Measurements from ENCODE around the gene LRRC23. TPM values are rescaled to one million over a fixed set of nuclear protein-coding genes. Genes with fewer than 3 reads are reported as not detected.

LRRC23 gene
- total RNA-seq, 3 donors from 2014 or later (not counting 1 experiment from before 2014, with no cell fraction given): 8.1 to 16.8 (median 9.8) TPM

DNA sequence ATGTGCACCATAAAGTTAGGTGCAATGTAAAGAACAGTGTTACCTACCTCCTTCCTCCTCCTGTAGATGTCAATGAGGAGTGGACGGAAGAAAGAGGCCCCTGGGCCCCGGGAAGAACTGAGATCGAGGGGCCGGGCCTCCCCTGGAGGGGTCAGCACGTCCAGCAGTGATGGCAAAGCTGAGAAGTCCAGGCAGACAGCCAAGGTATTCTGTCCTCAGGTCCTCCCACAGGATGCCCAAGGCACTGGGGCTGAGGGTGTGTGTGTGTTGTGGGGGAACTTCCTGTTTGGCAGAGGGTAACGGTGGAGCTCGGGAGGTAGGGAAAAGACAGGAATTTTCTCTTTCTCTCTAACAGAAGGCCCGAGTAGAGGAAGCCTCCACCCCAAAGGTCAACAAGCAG lies 29.5 kb downstream of the LRRC23 start:
- Histone ChIP-seq H3K27me3 (ENCODE audit: control insufficient read depth, insufficient read depth, low read length) (no peaks in the 10 kb centered on the region), H3K27ac (ENCODE audit: low read length) (no peak overlapping the region), H3K36me3 (ENCODE audit: control insufficient read depth, insufficient read depth, low read length) (peaks cover 4% of the 10 kb centered on the region), H3K9me3 (ENCODE audit: control insufficient read depth, insufficient read depth, low read length) (no peaks in the 10 kb centered on the region), H3K4me3 (ENCODE audit: low read length) (no peak overlapping the region), H3K4me1 (ENCODE audit: control insufficient read depth, insufficient read depth, low read length) (peaks cover 31% of the 10 kb centered on the region)
- ATAC-seq: no peak
- intact Hi-C loops (cut with micrococcal nuclease): no loop called here
- no peak for DNase-seq
- TF ChIP-seq, protein P1, sequence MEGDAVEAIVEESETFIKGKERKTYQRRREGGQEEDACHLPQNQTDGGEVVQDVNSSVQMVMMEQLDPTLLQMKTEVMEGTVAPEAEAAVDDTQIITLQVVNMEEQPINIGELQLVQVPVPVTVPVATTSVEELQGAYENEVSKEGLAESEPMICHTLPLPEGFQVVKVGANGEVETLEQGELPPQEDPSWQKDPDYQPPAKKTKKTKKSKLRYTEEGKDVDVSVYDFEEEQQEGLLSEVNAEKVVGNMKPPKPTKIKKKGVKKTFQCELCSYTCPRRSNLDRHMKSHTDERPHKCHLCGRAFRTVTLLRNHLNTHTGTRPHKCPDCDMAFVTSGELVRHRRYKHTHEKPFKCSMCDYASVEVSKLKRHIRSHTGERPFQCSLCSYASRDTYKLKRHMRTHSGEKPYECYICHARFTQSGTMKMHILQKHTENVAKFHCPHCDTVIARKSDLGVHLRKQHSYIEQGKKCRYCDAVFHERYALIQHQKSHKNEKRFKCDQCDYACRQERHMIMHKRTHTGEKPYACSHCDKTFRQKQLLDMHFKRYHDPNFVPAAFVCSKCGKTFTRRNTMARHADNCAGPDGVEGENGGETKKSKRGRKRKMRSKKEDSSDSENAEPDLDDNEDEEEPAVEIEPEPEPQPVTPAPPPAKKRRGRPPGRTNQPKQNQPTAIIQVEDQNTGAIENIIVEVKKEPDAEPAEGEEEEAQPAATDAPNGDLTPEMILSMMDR (IDR thresholded peaks at IDR 0.05): no peak
- Mint-ChIP-seq H3K4me3 (peak overlapping the region; percentile 28), H3K36me3 (no peaks in the 10 kb centered on the region), H3K9me3 (no peaks in the 10 kb centered on the region), H3K4me1 (peaks cover 23 to 34% of the 10 kb centered on the region in 2 donors), H3K27me3 (ENCODE audit: low read depth in 2 of 2) (no peaks in the 10 kb centered on the region), H3K27ac (peak overlapping the region; percentile 50 to 90)
- WGBS (ENCODE audit: insufficient coverage): 87% methylated on average over 5 of the region's 8 CpGs

DNA sequence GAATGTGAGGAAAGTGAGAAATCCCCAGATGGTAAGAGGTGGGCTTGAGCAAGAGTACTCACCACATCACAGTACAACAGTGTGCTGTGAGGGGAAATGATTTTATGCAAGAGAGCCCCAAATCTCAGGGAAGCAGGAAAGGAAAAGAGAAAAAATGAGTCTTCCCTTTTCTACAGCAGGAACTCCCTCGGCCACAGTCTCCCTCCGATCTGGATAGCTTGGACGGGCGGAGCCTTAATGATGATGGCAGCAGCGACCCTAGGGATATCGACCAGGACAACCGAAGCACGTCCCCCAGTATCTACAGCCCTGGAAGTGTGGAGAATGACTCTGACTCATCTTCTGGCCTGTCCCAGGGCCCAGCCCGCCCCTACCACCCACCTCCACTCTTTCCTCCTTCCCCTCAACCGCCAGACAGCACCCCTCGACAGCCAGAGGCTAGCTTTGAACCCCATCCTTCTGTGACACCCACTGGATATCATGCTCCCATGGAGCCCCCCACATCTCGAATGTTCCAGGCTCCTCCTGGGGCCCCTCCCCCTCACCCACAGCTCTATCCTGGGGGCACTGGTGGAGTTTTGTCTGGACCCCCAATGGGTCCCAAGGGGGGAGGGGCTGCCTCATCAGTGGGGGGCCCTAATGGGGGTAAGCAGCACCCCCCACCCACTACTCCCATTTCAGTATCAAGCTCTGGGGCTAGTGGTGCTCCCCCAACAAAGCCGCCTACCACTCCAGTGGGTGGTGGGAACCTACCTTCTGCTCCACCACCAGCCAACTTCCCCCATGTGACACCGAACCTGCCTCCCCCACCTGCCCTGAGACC lies 31.0 kb downstream of the LRRC23 start:
- H3K27me3 Mint-ChIP-seq (ENCODE audit: low read depth in 2 of 2): no peaks in the 10 kb centered on the region
- Histone ChIP-seq H3K27me3 (ENCODE audit: control insufficient read depth, insufficient read depth, low read length) (no peaks in the 10 kb centered on the region), H3K27ac (ENCODE audit: low read length) (no peak overlapping the region), H3K4me3 (ENCODE audit: low read length) (no peak overlapping the region), H3K4me1 (ENCODE audit: control insufficient read depth, insufficient read depth, low read length) (peaks cover 27% of the 10 kb centered on the region), H3K36me3 (ENCODE audit: control insufficient read depth, insufficient read depth, low read length) (peaks cover 4% of the 10 kb centered on the region), H3K9me3 (ENCODE audit: control insufficient read depth, insufficient read depth, low read length) (no peaks in the 10 kb centered on the region)
- H3K36me3 Mint-ChIP-seq: no peaks in the 10 kb centered on the region
- TF ChIP-seq, protein P1 (IDR thresholded peaks at IDR 0.05): no peak
- intact Hi-C loops (cut with micrococcal nuclease): no loop called here
- DNase-seq: no peak
- no peaks in the 10 kb centered on the region for H3K9me3 Mint-ChIP-seq
- peak overlapping the region; percentile 50 to 90 for H3K27ac Mint-ChIP-seq
- WGBS (ENCODE audit: insufficient coverage): 89% methylated on average over 14 of the region's 14 CpGs
- peaks cover 11 to 32% of the 10 kb centered on the region in 2 donors for H3K4me1 Mint-ChIP-seq
- H3K4me3 Mint-ChIP-seq: peak overlapping the region; percentile 33
- ATAC-seq: no peak

DNA sequence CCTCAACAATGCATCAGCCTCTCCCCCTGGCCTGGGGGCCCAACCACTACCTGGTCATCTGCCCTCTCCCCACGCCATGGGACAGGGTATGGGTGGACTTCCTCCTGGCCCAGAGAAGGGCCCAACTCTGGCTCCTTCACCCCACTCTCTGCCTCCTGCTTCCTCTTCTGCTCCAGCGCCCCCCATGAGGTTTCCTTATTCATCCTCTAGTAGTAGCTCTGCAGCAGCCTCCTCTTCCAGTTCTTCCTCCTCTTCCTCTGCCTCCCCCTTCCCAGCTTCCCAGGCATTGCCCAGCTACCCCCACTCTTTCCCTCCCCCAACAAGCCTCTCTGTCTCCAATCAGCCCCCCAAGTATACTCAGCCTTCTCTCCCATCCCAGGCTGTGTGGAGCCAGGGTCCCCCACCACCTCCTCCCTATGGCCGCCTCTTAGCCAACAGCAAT lies 31.6 kb downstream of the LRRC23 start:
- H3K4me3 Mint-ChIP-seq: peak overlapping the region; percentile 83
- Histone ChIP-seq H3K27ac (ENCODE audit: low read length) (peak overlapping the region; percentile 74), H3K36me3 (ENCODE audit: control insufficient read depth, insufficient read depth, low read length) (peaks cover 4% of the 10 kb centered on the region), H3K9me3 (ENCODE audit: control insufficient read depth, insufficient read depth, low read length) (no peaks in the 10 kb centered on the region), H3K4me1 (ENCODE audit: control insufficient read depth, insufficient read depth, low read length) (peaks cover 27% of the 10 kb centered on the region), H3K4me3 (ENCODE audit: low read length) (no peak overlapping the region), H3K27me3 (ENCODE audit: control insufficient read depth, insufficient read depth, low read length) (no peaks in the 10 kb centered on the region)
- no peak for DNase-seq
- TF ChIP-seq, protein P1 (IDR thresholded peaks at IDR 0.05): no peak
- H3K36me3 Mint-ChIP-seq: no peaks in the 10 kb centered on the region
- intact Hi-C loops (cut with micrococcal nuclease): no loop called here
- peak overlapping the region; percentile 82 to 90 for H3K27ac Mint-ChIP-seq
- H3K27me3 Mint-ChIP-seq (ENCODE audit: low read depth in 2 of 2): no peaks in the 10 kb centered on the region
- WGBS (ENCODE audit: insufficient coverage): 84% methylated on average over 3 of the region's 3 CpGs
- no peaks in the 10 kb centered on the region for H3K9me3 Mint-ChIP-seq
- H3K4me1 Mint-ChIP-seq: peaks cover 11 to 35% of the 10 kb centered on the region in 2 donors
- ATAC-seq: no peak
